GM12873 (cell line): ENCODE measurements around the gene PLAU.

Experiments
- CTCF ChIP-seq: IDR thresholded peaks from 2 replicates; pipeline ENCODE4 v1.5.1; 2012; ENCODE audit warnings: low read depth, mild to moderate bottlenecking, moderate library complexity, low read length, control low read depth; ENCODE audit not compliant: insufficient read depth; ENCODE audit errors: missing control alignments

PLAU gene

DNA sequence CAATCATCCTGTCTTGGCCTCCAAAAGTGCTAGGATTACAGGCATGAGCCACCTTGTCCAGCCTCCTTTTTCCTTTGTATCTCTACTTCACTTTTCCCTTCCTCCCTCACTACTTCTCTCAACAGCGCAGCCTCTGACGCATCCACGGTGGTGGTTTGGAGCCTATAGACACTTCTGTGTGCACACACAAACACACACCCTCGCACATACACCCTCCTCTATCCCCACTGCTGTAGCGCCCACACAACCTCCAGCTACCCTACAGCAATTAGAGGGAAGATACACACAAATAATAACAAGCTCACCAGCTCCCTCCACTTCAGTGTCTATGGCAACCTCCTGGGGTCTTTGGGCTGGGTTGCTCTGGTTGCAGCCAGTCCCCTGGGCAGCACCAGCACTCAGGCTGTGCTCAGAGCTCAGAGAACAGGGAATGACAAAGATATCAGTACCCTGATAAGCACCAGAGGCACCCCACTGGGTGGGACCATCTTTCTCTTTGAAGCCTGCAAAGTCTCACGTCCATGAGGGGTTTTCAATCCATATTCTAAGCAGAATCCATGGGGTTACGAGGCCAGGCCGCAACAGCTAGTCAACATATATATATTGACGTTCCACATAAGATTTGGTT lies 33.3 kb upstream of the PLAU start:
- no peak for TF ChIP-seq CTCF

DNA sequence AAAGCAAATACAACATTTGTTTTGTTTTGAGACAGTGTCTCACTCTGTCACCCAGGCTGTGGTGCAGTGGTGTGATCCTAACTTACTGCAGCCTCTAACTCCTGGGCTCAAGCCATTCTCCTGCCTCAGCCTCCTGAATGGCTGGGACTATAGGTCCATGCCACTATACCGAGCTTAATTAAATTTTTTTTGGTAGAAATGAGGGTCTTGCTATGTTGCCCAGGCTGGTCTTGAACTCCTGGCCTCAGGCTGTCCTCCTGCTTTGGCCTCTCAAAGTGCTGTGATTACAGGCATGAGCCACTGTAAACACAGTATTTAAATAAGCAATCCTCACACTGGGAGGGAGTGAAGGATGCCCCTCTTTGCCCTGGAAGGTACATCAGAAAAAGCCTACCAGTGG lies 32.6 kb upstream of the PLAU start:
- TF ChIP-seq CTCF = no peak

GRCh38 chr10:73879296-73880173 lies 31.4 kb upstream of the PLAU start:
- peak; percentile 96 for TF ChIP-seq CTCF

DNA sequence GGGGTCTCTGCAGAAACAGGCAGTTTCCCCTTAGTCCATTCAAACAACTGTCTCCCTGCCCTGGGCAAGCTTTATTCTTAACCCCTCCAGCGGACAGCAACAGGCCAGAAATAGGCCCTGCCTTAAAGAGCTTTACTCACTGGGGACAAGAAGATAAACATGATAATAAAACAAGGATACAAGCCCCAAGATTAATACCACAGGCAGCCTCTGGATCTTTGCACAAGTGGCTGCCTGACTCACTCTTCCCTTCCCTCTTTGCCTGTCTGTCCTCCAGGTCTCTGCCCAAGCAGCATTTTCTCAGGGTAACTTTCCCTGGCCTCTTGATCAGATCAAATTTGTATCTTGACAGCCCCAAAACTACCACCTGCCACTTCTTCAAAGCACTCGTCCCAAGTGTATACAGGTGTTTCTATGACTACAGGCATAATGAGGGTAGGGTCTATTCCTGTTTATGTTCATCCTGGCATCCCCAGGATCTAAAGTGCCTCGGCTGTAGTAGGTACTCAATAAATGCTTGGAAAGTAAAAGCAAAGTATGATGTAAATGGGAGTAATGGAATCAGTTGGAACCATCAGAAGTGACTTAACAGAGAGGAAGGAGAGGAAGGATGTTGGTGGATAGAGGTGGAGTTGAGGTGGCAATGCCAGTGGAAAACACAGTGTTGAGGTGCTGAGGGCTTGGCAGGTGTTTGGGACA lies 29.6 kb upstream of the PLAU start:
- TF ChIP-seq CTCF = no peak

- TF ChIP-seq CTCF = no peak
Measured at GRCh38 chr10:73884017-73884416, 26.9 kb upstream of the PLAU start.

DNA sequence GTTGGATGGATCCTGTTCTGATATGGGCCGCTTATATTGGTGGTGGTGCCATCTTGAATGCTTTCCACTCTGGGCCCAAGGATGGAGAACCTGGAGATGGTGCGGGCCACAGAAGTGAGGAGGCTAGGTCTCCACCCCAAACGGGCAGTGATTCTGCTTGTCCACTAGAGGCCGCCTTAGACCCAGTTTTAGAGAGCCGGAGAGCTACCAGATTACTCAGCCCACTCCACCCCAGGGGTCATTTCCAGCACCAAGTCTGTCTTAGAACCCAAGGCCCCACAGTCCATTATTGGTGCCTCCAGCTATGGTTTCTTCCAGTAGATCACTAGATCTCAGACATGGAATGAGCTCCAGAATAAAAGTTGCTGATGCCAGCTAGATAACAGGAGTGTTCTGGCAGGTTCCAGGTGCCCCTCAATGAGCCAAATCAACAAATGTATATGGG lies 24.8 kb upstream of the PLAU start:
- TF ChIP-seq CTCF = peak; percentile 89
